HEK293 (cell line): ENCODE results near the gene SGCB.

Experiments
- CTCF ChIA-PET: fragments of 350-600 bp; formaldehyde crosslinking; extraction: SDS; loops from one replicate; lab custom pipeline; 2021; ENCODE audit warnings: antibody characterized with exemption; lab: Yijun Ruan, JAX
- POLR2A ChIA-PET: fragments of 300-600 bp; formaldehyde crosslinking; extraction: SDS; loops from one replicate; lab custom pipeline; 2020; ENCODE audit warnings: antibody characterized with exemption, inconsistent platforms; lab: Yijun Ruan, JAX
- H3K27ac ChIP-seq: fragments of 200-500 bp; sonication (Bioruptor generic); 2 replicates; pipeline ENCODE4 v1.5.1; 2014; ENCODE audit warnings: low read depth, low read length, control low read depth, inconsistent platforms; ENCODE audit errors: extremely low read depth
- H3K36me3 ChIP-seq, 2 experiments: fragments of 200-500 bp in 1 of 2; sonication (Bioruptor generic) in 1 of 2; 1 replicate in 1 of 2; 2 replicates in 1 of 2; pipeline ENCODE4 v1.5.1; 2014 to 2017; ENCODE audit warnings: inconsistent platforms in 2 of 2, low read length in 2 of 2; ENCODE audit not compliant: control insufficient read depth in 2 of 2, insufficient read depth in 1 of 2
- H3K4me1 ChIP-seq: fragments of 200-500 bp; sonication (Bioruptor generic); 2 replicates; pipeline ENCODE4 v1.5.1; 2014; ENCODE audit warnings: mild to moderate bottlenecking, low read length, inconsistent platforms; ENCODE audit not compliant: control insufficient read depth, insufficient read depth
- H3K4me3 ChIP-seq: 2 replicates; pipeline ENCODE4 v1.5.1; 2011; ENCODE audit warnings: low read depth, mild to moderate bottlenecking, control low read depth, low read length, moderate library complexity
- H3K9me3 ChIP-seq: fragments of 200-500 bp; sonication (Bioruptor generic); 2 replicates; pipeline ENCODE4 v1.5.1; 2014; ENCODE audit warnings: low read depth, low read length, inconsistent platforms; ENCODE audit not compliant: control insufficient read depth, insufficient read depth
- BCL11B ChIP-seq: fragments of 450-650 bp; formaldehyde crosslinking; IDR thresholded peaks from 2 replicates; pipeline ENCODE4 v1.5.1; 2016; ENCODE audit warnings: low read depth, missing biosample characterization, missing genetic modification characterization
- GLI4 ChIP-seq: fragments of 450-650 bp; formaldehyde crosslinking; IDR thresholded peaks from 2 replicates; pipeline ENCODE4 v1.5.1; 2016; ENCODE audit warnings: missing biosample characterization, missing genetic modification characterization
- HOXD13 ChIP-seq: sonication (generic); formaldehyde crosslinking; IDR thresholded peaks from 2 replicates; pipeline ENCODE4 v1.8.0; 2022; ENCODE audit warnings: missing genetic modification reagents, borderline replicate concordance
- KLF17 ChIP-seq: fragments of 450-650 bp; formaldehyde crosslinking; IDR thresholded peaks from 2 replicates; pipeline ENCODE4 v1.5.1; 2016; ENCODE audit warnings: missing biosample characterization, missing genetic modification characterization
- KLF7 ChIP-seq: fragments of 450-650 bp; formaldehyde crosslinking; IDR thresholded peaks from 2 replicates; pipeline ENCODE4 v1.5.1; 2016; ENCODE audit warnings: missing biosample characterization, missing genetic modification characterization, borderline replicate concordance
- OVOL3 ChIP-seq: fragments of 450-650 bp; formaldehyde crosslinking; IDR thresholded peaks from 2 replicates; pipeline ENCODE4 v1.5.1; 2016; ENCODE audit warnings: missing biosample characterization, missing genetic modification characterization
- PBX3 ChIP-seq: sonication (generic); formaldehyde crosslinking; IDR thresholded peaks from 2 replicates; pipeline ENCODE4 v1.8.1; 2022; ENCODE audit warnings: mild to moderate bottlenecking, moderate library complexity, missing genetic modification reagents
- PRDM1 ChIP-seq: fragments of 450-650 bp; formaldehyde crosslinking; IDR thresholded peaks from 2 replicates; pipeline ENCODE4; 2016; ENCODE audit warnings: missing biosample characterization, missing genetic modification characterization
- PRDM4 ChIP-seq: fragments of 450-650 bp; formaldehyde crosslinking; IDR thresholded peaks from 2 replicates; pipeline ENCODE4 v1.5.1; 2017; ENCODE audit warnings: missing biosample characterization, missing genetic modification characterization
- SCRT1 ChIP-seq: fragments of 450-650 bp; formaldehyde crosslinking; IDR thresholded peaks from 2 replicates; pipeline ENCODE4 v1.5.1; 2016; ENCODE audit warnings: missing biosample characterization, missing genetic modification characterization, borderline replicate concordance
- SP3 ChIP-seq: fragments of 450-650 bp; formaldehyde crosslinking; IDR thresholded peaks from 2 replicates; pipeline ENCODE4 v1.5.1; 2016; ENCODE audit warnings: missing biosample characterization, missing genetic modification characterization
- YY1 ChIP-seq: fragments of 450-650 bp; formaldehyde crosslinking; IDR thresholded peaks from 2 replicates; pipeline ENCODE4 v1.5.1; 2018; ENCODE audit warnings: missing biosample characterization, missing genetic modification characterization
- YY2 ChIP-seq: fragments of 450-650 bp; formaldehyde crosslinking; IDR thresholded peaks from 2 replicates; pipeline ENCODE4 v1.5.1; 2016; ENCODE audit warnings: missing biosample characterization, missing genetic modification characterization
- ZBTB48 ChIP-seq: fragments of 450-650 bp; formaldehyde crosslinking; IDR thresholded peaks from 2 replicates; pipeline ENCODE4 v1.5.1; 2016; ENCODE audit warnings: missing biosample characterization, missing genetic modification characterization
- ZBTB8A ChIP-seq: fragments of 450-650 bp; formaldehyde crosslinking; IDR thresholded peaks from 2 replicates; pipeline ENCODE4 v1.5.1; 2016; ENCODE audit warnings: missing biosample characterization, missing genetic modification characterization
- ZNF112 ChIP-seq: fragments of 450-650 bp; formaldehyde crosslinking; IDR thresholded peaks from 2 replicates; pipeline ENCODE4 v1.5.0; 2017; ENCODE audit warnings: missing biosample characterization, missing genetic modification characterization
- ZNF146 ChIP-seq: fragments of 450-650 bp; formaldehyde crosslinking; IDR thresholded peaks from 2 replicates; pipeline ENCODE4 v1.5.1; 2016; ENCODE audit warnings: missing biosample characterization, missing genetic modification characterization
- ZNF16 ChIP-seq: fragments of 450-650 bp; formaldehyde crosslinking; IDR thresholded peaks from 2 replicates; pipeline ENCODE4 v1.5.1; 2016; ENCODE audit warnings: low read depth, missing biosample characterization, missing genetic modification characterization
- ZNF24 ChIP-seq: fragments of 450-650 bp; formaldehyde crosslinking; IDR thresholded peaks from 2 replicates; pipeline ENCODE4 v1.5.1; 2016; ENCODE audit warnings: missing biosample characterization, missing genetic modification characterization
- ZNF26 ChIP-seq: fragments of 450-650 bp; formaldehyde crosslinking; IDR thresholded peaks from 2 replicates; pipeline ENCODE4 v1.5.1; 2016; ENCODE audit warnings: missing biosample characterization, missing genetic modification characterization
- ZNF266 ChIP-seq: fragments of 450-650 bp; formaldehyde crosslinking; IDR thresholded peaks from 2 replicates; pipeline ENCODE4 v1.5.1; 2016; ENCODE audit warnings: missing biosample characterization, missing genetic modification characterization, low read depth
- ZNF529 ChIP-seq: fragments of 450-650 bp; formaldehyde crosslinking; IDR thresholded peaks from 2 replicates; pipeline ENCODE4 v1.5.1; 2017; ENCODE audit warnings: missing genetic modification characterization, missing biosample characterization; ENCODE audit not compliant: insufficient replicate concordance
- ZNF544 ChIP-seq: fragments of 450-650 bp; formaldehyde crosslinking; IDR thresholded peaks from 2 replicates; pipeline ENCODE4 v1.5.0; 2017; ENCODE audit warnings: missing biosample characterization, missing genetic modification characterization
- ZNF548 ChIP-seq: fragments of 450-650 bp; formaldehyde crosslinking; IDR thresholded peaks from 2 replicates; pipeline ENCODE4 v1.5.1; 2016; ENCODE audit warnings: missing biosample characterization, missing genetic modification characterization
- ZNF580 ChIP-seq: fragments of 450-650 bp; formaldehyde crosslinking; IDR thresholded peaks from 2 replicates; pipeline ENCODE4 v1.5.1; 2016; ENCODE audit warnings: missing biosample characterization, missing genetic modification characterization
- ZNF639 ChIP-seq: fragments of 450-650 bp; formaldehyde crosslinking; IDR thresholded peaks from 2 replicates; pipeline ENCODE4 v1.5.1; 2016; ENCODE audit warnings: missing biosample characterization, missing genetic modification characterization
- ZNF660 ChIP-seq: fragments of 450-650 bp; IDR thresholded peaks from 2 replicates; pipeline ENCODE4 v1.5.1; 2018; ENCODE audit warnings: missing biosample characterization, mild to moderate bottlenecking, missing genetic modification characterization
- ZNF777 ChIP-seq: fragments of 450-650 bp; formaldehyde crosslinking; IDR thresholded peaks from 2 replicates; pipeline ENCODE4 v1.5.1; 2017; ENCODE audit warnings: missing biosample characterization, missing genetic modification characterization, borderline replicate concordance
- ZNF830 ChIP-seq: fragments of 450-650 bp; IDR thresholded peaks from 2 replicates; pipeline ENCODE4 v1.5.0; 2018; ENCODE audit warnings: missing biosample characterization, missing genetic modification characterization, low read depth, mild to moderate bottlenecking, moderate library complexity

Gene SGCB

GRCh38 chr4:52017814-52018213 is 20.3 kb downstream of the SGCB start:
- ChIA-PET POLR2A (no interaction called here), CTCF (no interaction called here)
- Histone ChIP-seq H3K4me1 (no peaks in the 10 kb centered on the region), H3K9me3 (no peaks in the 10 kb centered on the region), H3K36me3 (peaks cover 0 to 29% of the 10 kb centered on the region in 2 experiments; a peak in 1 of 3 replicates), H3K27ac (no peak overlapping the region), H3K4me3 (no peak overlapping the region)
- no peak for TF ChIP-seq OVOL3 (tag by site-specific recombination)
- TF ChIP-seq HOXD13 (CRISPR knock-in tag) = no peak
- TF ChIP-seq BCL11B (tag by site-specific recombination) = no peak
- TF ChIP-seq ZNF266 (tag by site-specific recombination) = no peak
- no peak for TF ChIP-seq PRDM4 (tag by site-specific recombination)
- TF ChIP-seq SP3 = no peak
- TF ChIP-seq ZNF24 (tag by site-specific recombination) = no peak
- no peak for TF ChIP-seq ZNF830 (tag by site-specific recombination)
- no peak for TF ChIP-seq ZNF26 (tag by site-specific recombination)
- TF ChIP-seq KLF17 (tag by site-specific recombination) = no peak
- TF ChIP-seq ZBTB48 (tag by site-specific recombination) = no peak
- no peak for TF ChIP-seq ZNF146

- CTCF ChIA-PET = no interaction called here
- no peaks in the 10 kb centered on the region for H3K9me3 ChIP-seq
- H3K4me1 ChIP-seq = no peaks in the 10 kb centered on the region
- peaks cover 0 to 20% of the 10 kb centered on the region in 2 experiments; a peak in 1 of 3 replicates for H3K36me3 ChIP-seq
- POLR2A ChIA-PET = no interaction called here
- no peak overlapping the region for H3K27ac ChIP-seq
- no peak overlapping the region for H3K4me3 ChIP-seq
- no peak for TF ChIP-seq ZBTB8A
- no peak for TF ChIP-seq ZNF529
- TF ChIP-seq ZNF660 (tag by site-specific recombination) = no peak
- no peak for TF ChIP-seq GLI4 (tag by site-specific recombination)
- no peak for TF ChIP-seq ZNF112
- TF ChIP-seq ZNF639 (tag by site-specific recombination) = no peak
- TF ChIP-seq SCRT1 (tag by site-specific recombination) = no peak
- TF ChIP-seq BCL11B (tag by site-specific recombination) = no peak
- TF ChIP-seq PBX3 (CRISPR knock-in tag) = no peak
- no peak for TF ChIP-seq ZNF544
- no peak for TF ChIP-seq YY2 (tag by site-specific recombination)
- no peak for TF ChIP-seq ZNF580 (tag by site-specific recombination)
- TF ChIP-seq ZNF548 = no peak
- TF ChIP-seq PRDM1 = no peak
- no peak for TF ChIP-seq YY1 (tag by site-specific recombination)
- TF ChIP-seq ZNF16 (tag by site-specific recombination) = no peak
- no peak for TF ChIP-seq KLF7 (tag by site-specific recombination)
- no peak for TF ChIP-seq ZNF777 (tag by site-specific recombination)
Measured at GRCh38 chr4:52016981-52017380, 21.1 kb downstream of the SGCB start.
